Endothelial cell (in vitro differentiated cells): ENCODE measurements around the gene FMN2. TPM values are rescaled to one million over a fixed set of nuclear protein-coding genes. Genes with fewer than 3 reads are reported as not detected.

Experiments
- DNase-seq: peaks from one replicate; pipeline ENCODE4 v3.0.0; 2021; ENCODE audit warnings: low spot score
- H3K27ac Mint-ChIP-seq: one replicate; pipeline ENCODE4 v1.8.0; 2021; ENCODE audit warnings: mixed read lengths, inconsistent platforms; ENCODE audit not compliant: unreplicated experiment
- H3K27me3 Mint-ChIP-seq: one replicate; pipeline ENCODE4 v1.8.0; 2021; ENCODE audit warnings: mild to moderate bottlenecking, moderate library complexity, mixed read lengths, inconsistent platforms; ENCODE audit not compliant: unreplicated experiment
- H3K36me3 Mint-ChIP-seq: one replicate; pipeline ENCODE4 v1.8.0; 2021; ENCODE audit warnings: mild to moderate bottlenecking, low read depth, mixed read lengths, inconsistent platforms; ENCODE audit not compliant: unreplicated experiment
- H3K4me1 Mint-ChIP-seq: one replicate; pipeline ENCODE4 v1.8.0; 2021; ENCODE audit warnings: mild to moderate bottlenecking, mixed read lengths, inconsistent platforms; ENCODE audit not compliant: unreplicated experiment
- H3K4me3 Mint-ChIP-seq: one replicate; pipeline ENCODE4 v1.8.0; 2021; ENCODE audit warnings: mild to moderate bottlenecking, mixed read lengths, inconsistent platforms; ENCODE audit not compliant: unreplicated experiment
- H3K9me3 Mint-ChIP-seq: one replicate; pipeline ENCODE4 v1.8.0; 2021; ENCODE audit warnings: mixed read lengths, inconsistent platforms; ENCODE audit not compliant: unreplicated experiment
- long read RNA-seq: library from polyadenylated mRNA; unstranded; transcript quantifications from one replicate; pipeline ENCODE4 v2.0.0, GENCODE V29; 2020; ENCODE audit not compliant: unreplicated experiment
- total RNA-seq: library from RNA; stranded (reverse); fragmentation: NEBNext Ultra II Directional; extraction: Animal tissue kit (Norgen Biotek cat#: 25700); gene quantifications from one replicate; pipeline ENCODE4 v1.2.1, GENCODE V29; 2021; ENCODE audit not compliant: unreplicated experiment
- TF ChIP-seq, protein P1 (sequence below): fragments of 200-600 bp; sonication (generic); IDR thresholded peaks from one replicate; pipeline ENCODE4 v1.5.0; 2021; ENCODE audit warnings: antibody characterized with exemption; ENCODE audit not compliant: unreplicated experiment

Gene FMN2
- total RNA-seq: 2.6 TPM
- long read RNA-seq, partial matches to known transcripts: 0 of 1 reads
- long read RNA-seq, other reads (novel, unspliced or antisense): 1 of 1 reads

DNA sequence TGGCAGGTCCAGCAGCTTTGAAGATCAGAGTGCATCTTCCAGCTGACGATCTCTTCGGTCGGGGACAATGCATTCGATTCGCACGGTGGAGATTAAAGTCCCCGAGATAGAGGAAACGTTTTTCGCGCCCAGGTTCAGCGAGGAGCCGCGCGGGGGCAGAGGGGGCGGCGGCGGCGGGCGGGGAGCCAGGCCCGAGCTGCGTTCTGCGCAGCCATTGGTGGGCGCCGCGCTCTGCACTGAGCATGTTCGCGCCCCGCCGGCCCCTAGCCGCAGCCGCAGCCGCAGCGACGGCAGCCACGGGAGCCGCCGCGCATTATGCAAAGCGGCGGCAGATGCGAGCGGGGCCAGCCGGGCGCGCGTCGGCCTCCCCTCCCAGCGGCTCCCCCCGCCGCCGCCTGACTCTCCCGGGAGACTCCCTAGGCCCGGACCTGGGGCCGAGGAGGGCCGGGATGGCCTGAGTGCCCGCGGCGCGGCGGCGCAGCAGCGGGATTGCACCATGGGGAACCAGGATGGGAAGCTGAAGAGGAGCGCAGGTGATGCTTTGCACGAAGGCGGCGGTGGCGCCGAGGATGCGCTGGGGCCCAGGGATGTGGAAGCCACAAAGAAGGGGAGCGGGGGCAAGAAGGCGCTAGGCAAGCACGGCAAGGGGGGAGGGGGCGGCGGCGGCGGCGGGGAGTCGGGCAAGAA, at the start of gene FMN2:
Gene FMN2 (plus strand): TSS at position 270 of the 687 bp plus-strand sequence. CDS start 227 bp downstream, at position 497.
- TF ChIP-seq, protein P1, sequence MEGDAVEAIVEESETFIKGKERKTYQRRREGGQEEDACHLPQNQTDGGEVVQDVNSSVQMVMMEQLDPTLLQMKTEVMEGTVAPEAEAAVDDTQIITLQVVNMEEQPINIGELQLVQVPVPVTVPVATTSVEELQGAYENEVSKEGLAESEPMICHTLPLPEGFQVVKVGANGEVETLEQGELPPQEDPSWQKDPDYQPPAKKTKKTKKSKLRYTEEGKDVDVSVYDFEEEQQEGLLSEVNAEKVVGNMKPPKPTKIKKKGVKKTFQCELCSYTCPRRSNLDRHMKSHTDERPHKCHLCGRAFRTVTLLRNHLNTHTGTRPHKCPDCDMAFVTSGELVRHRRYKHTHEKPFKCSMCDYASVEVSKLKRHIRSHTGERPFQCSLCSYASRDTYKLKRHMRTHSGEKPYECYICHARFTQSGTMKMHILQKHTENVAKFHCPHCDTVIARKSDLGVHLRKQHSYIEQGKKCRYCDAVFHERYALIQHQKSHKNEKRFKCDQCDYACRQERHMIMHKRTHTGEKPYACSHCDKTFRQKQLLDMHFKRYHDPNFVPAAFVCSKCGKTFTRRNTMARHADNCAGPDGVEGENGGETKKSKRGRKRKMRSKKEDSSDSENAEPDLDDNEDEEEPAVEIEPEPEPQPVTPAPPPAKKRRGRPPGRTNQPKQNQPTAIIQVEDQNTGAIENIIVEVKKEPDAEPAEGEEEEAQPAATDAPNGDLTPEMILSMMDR: no peak
- Mint-ChIP-seq H3K27me3 (peaks cover 8% of the 10 kb centered on the region), H3K4me1 (peaks cover 8% of the 10 kb centered on the region), H3K4me3 (peak within 1 kb of the TSS; percentile 74), H3K9me3 (no peaks in the 10 kb centered on the region), H3K36me3 (no peaks in the 10 kb centered on the region), H3K27ac (no peak within 1 kb of the TSS)
- peak; percentile 31 for DNase-seq

- Mint-ChIP-seq H3K36me3 (no peaks in the 10 kb centered on the region), H3K27ac (no peak overlapping the region), H3K27me3 (peaks cover 1% of the 10 kb centered on the region), H3K4me1 (no peaks in the 10 kb centered on the region), H3K4me3 (no peak overlapping the region), H3K9me3 (no peaks in the 10 kb centered on the region)
- DNase-seq: no peak
- TF ChIP-seq, protein P1: no peak
Observed at GRCh38 chr1:240044620-240045019, 47.1 kb upstream of the FMN2 start.

DNA sequence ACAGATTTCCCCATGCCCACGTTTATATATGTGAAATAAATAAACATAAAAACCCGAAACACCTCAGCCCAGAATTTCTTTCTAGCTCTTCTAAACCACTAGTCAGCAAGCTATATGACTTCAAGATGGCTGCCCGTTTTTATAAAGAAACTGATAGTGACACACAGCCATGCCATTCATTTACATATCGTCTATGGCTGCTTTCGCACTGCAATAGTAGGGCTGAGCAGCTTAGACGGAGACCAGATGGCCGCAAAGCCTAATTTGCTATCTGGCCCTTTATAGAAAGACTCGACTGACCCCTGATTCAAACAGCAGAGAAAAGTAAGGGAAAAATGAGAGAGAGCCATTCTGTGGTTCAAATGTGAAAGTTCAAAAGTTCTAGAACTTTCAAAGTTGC, 45.7 kb upstream of the FMN2 start:
- no peak overlapping the region for H3K27ac Mint-ChIP-seq
- no peaks in the 10 kb centered on the region for H3K4me1 Mint-ChIP-seq
- no peaks in the 10 kb centered on the region for H3K9me3 Mint-ChIP-seq
- DNase-seq: no peak
- no peaks in the 10 kb centered on the region for H3K36me3 Mint-ChIP-seq
- no peak overlapping the region for H3K4me3 Mint-ChIP-seq
- TF ChIP-seq, protein P1: no peak
- H3K27me3 Mint-ChIP-seq: peaks cover 1% of the 10 kb centered on the region

DNA sequence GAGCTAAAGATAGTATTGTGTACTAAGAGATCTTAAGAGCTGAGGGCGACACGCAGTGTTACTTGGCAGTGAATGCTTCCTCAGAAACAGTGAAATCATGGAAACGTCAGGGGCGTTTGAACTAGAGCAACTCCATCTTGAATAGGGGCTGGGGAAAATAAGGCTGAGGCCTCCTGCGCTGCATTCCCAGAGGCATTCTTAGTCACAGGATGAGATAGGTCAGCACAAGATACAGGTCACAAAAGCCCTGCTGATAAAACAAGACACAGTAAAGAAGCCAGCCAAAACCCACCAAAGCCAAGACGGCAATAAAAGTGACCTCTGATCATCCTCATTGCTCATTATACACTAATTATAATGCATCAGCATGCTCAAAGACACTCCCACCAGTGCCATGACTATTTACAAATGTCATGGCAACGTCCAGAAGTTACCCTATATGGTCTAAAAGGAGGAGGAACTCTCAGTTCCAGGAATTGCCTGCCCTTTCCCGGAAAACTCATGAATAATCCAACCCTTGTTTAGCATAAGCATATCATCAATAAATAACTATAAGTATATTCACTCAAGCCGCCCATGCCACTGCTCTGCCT, 37.5 kb upstream of the FMN2 start:
- Mint-ChIP-seq H3K27ac (no peak overlapping the region), H3K4me1 (no peaks in the 10 kb centered on the region), H3K9me3 (no peaks in the 10 kb centered on the region), H3K27me3 (no peaks in the 10 kb centered on the region), H3K36me3 (no peaks in the 10 kb centered on the region), H3K4me3 (no peak overlapping the region)
- no peak for DNase-seq
- TF ChIP-seq, protein P1: no peak

- H3K27ac Mint-ChIP-seq: no peak overlapping the region
- H3K36me3 Mint-ChIP-seq: no peaks in the 10 kb centered on the region
- no peaks in the 10 kb centered on the region for H3K9me3 Mint-ChIP-seq
- TF ChIP-seq, protein P1: no peak
- no peak for DNase-seq
- no peaks in the 10 kb centered on the region for H3K27me3 Mint-ChIP-seq
- H3K4me1 Mint-ChIP-seq: no peaks in the 10 kb centered on the region
- no peak overlapping the region for H3K4me3 Mint-ChIP-seq
Observed at GRCh38 chr1:240055936-240056335, 35.7 kb upstream of the FMN2 start.
